Fibroblast of mammary gland (primary cell): ENCODE measurements around the gene IFNL3.
A peak's percentile ranks its signal among the peaks of the same experiment; 100 is the strongest.
"Not testable (repeated sequence)": the region's sequence is repeated elsewhere in the genome, so short reads cannot be mapped to it uniquely, and the experiment has no call there.

Experiments
- DNase-seq: peaks from one replicate; pipeline ENCODE4 v3.0.0-alpha.2; 2010; ENCODE audit warnings: low read depth
- H3K4me3 ChIP-seq: 2 replicates; pipeline ENCODE4 v1.5.1; 2011; ENCODE audit warnings: low read depth, mild to moderate bottlenecking, low read length, moderate library complexity; ENCODE audit not compliant: control insufficient read depth
- CTCF ChIP-seq: conservative IDR thresholded peaks from 2 replicates; pipeline ENCODE4 v1.5.1; 2011; ENCODE audit warnings: low read depth, low read length, inconsistent platforms; ENCODE audit not compliant: control insufficient read depth, insufficient read depth

IFNL3 gene

GRCh38 chr19:39224910-39225309 is 19.9 kb downstream of the IFNL3 start:
- no peak for TF ChIP-seq CTCF
- H3K4me3 ChIP-seq = no peak overlapping the region
- DNase-seq = no peak

DNA sequence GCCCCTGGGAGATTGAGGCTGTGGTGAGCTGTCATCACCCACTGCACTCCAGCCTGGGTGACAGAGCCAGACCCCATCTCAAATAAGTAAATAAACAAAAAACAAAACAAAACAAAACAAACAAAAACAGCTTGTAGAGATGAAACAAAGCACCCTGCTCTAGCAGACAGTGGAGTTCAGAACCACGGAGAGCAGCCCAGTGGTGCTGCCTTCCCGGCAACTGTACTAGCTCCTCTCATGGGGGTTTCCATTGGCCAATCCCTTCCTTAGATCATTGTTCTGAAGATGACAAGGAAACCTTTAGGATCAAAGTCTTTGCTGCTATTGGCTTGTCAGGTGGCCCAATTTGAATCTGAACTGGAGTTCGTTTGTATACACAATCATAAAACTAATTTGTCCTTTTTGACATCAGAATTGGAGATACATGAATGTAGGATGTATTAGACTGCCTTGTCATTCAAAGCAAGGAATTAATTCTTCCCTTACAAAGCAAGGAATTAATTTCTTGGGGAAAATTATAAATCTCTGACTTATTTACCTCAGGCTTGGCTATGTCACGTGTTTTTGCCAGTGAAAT is 21.0 kb downstream of the IFNL3 start:
- TF ChIP-seq CTCF = no peak
- H3K4me3 ChIP-seq = no peak overlapping the region
- DNase-seq = peak; percentile 26

- DNase-seq, H3K4me3 ChIP-seq: not testable (repeated sequence)
Observed at GRCh38 chr19:39219108-39219507, 25.7 kb downstream of the IFNL3 start.

- no peak for DNase-seq
- no peak for TF ChIP-seq CTCF
- no peak overlapping the region for H3K4me3 ChIP-seq
Observed at GRCh38 chr19:39218230-39219007, 26.4 kb downstream of the IFNL3 start.

- no peak overlapping the region for H3K4me3 ChIP-seq
- no peak for TF ChIP-seq CTCF
- DNase-seq = no peak
Observed at GRCh38 chr19:39217094-39217493, 27.7 kb downstream of the IFNL3 start.

GRCh38 chr19:39215323-39215722 is 29.5 kb downstream of the IFNL3 start:
- not testable (repeated sequence) for DNase-seq, H3K4me3 ChIP-seq

DNA sequence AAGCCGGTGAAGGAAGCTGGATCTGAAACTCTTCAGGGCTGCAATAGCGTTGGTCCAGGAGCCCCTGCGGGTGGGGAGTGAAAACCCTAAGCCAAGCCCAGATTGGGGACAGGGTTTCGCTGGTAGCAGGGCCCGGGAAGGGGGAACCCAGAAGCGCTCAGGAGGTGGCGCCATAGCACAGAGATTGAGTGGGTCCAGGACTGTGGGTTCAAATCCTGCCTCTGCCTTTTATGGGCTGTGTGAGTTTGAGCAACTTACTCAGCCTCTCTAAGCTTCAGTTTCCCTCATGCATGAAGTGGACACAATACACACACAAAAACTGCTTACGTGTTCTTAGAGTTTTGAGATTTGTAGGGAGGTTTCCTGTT is 32.4 kb downstream of the IFNL3 start:
- peak; percentile 13 for DNase-seq
- H3K4me3 ChIP-seq = no peak overlapping the region
- TF ChIP-seq CTCF = peak; percentile 40
